ENCODE data around the gene CST6.
"Not testable (repeated sequence)": the region's sequence is repeated elsewhere in the genome, so short reads cannot be mapped to it uniquely, and the experiment has no call there.

CST6 gene

GRCh38 chr11:65987336-65987735, 24.5 kb upstream of the CST6 start:
- DNase-seq: no peak

GRCh38 chr11:65988791-65989592, 22.8 kb upstream of the CST6 start:
- DNase-seq: peak; percentile 80

DNA sequence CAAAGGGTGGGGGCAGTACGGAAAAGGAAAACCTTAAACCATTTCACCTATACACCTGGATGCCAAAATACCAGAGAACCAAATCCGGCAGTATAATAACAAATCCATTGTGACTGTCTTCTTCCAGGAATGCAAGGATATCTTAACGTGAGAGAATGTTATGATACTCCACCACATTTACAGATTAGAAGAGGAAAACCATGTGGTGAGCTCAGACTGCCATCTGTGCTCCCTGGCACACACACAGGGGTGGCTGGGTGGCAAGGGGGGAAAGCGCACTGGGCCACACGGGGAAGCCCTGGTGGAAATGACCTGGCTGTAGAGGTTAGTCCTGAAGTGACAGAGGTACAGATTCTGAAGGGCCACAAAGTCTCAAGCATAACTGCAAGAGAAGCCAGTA, 19.8 kb upstream of the CST6 start:
- DNase-seq: no peak

DNA sequence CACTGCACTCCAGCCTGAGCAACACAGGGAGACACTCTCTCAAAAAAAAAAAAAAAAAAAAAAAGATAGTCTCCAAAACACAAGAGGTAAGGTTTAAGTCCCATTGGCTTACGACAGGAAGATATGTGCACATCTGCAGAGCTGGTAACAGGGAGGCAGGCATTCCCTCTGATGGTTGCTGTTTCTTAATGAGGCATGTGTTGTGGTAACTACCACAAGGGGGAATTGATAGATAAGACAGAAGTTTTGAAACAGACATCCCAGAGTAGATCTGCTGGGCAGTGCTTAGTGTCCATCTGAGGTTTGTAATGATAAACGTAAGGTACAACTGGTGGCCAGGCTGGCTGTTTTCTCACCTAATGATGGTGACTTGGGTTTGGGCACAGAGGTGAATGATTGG, 14.5 kb upstream of the CST6 start:
- DNase-seq: no peak

DNA sequence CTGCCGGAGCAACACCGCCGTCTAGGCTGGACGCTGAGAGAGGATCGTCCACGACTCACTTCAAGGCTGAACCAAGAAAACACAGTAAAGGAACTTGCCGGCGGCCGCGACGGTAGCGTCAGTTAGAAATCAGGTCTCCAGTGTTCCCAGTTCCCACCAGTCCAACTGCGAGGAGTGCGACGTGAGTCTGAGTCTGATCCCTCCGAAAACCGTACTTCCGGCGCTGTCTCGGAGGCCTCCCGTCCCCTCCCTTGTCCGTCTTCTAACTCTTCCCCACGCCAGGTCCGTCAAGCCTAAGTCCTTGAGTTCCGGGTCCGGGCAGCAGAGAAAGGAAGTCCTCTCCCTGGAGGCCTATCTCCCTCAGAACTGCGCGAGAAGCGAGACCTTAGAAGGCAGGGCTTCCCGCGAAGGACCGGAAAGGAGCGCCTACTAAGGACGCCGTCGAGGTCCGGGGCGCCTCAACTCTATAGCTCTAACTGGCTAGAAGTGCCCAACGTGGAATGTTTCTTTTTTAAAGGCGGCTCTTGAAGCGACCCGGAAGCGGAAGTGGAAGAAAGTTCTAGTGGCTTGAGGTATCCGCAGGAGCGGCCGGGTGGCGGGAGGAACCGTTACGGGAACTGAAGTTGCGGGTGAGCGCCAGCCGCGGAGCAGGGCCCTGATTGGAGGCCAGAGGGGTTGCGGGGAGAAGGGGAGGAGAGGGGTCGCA, 9.7 kb upstream of the CST6 start, which contains the start of the genes BANF1 and EIF1AD:
Gene BANF1, plus strand, starts transcription at position 562 of the 706 bp plus-strand sequence. CDS start 748 bp downstream, outside the sequence.
Gene EIF1AD, minus strand, starts transcription at position 216 of the 706 bp plus-strand sequence. CDS start 1,768 bp downstream, outside the sequence.
- DNase-seq: peak; percentile 96

DNA sequence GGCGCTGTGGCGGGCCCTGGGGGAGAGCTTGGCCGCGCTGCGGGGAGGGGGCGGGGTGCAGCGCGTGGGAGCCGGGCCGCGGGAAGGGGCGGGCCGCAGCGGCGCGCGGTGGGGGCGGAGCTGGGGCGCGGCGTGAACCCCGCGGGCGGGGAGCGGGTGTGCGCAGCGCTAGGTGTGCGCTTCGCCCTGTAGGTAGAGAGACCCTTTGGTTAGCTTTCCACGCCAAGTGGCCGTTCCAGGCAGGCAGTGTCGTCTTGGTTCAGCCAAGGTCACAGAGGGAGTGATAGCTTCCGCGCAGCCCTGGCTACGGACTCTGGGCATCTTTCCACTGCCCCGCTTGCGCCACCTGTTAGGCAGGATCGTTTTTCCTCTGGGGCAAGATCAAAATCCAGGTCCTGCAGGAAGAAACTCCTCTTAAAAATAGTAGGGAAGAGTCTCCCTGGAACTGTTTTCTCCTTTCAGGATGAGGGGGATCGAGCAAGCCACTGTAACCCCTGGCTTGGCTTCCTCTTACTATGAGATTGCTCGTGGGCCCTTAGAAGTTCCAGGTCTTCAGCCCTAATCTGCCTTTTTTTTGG, 9.1 kb upstream of the CST6 start:
- DNase-seq: no peak

DNA sequence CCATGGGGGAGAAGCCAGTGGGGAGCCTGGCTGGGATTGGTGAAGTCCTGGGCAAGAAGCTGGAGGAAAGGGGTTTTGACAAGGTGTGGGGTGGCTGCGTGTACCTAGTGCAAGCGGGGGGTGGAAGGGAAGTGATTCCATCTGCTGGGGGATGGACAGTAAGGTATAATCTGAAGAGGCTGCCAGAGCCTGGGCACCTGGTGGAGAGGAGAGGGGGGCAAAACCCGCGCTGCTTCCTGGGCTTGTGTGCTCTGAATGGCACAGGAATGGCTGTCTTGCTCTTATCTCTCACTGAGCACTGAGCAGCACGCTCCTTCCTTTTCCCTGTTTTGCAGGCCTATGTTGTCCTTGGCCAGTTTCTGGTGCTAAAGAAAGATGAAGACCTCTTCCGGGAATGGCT, 8.5 kb upstream of the CST6 start:
- DNase-seq: no peak

GRCh38 chr11:66004186-66004585, 7.6 kb upstream of the CST6 start:
- no peak for DNase-seq

DNA sequence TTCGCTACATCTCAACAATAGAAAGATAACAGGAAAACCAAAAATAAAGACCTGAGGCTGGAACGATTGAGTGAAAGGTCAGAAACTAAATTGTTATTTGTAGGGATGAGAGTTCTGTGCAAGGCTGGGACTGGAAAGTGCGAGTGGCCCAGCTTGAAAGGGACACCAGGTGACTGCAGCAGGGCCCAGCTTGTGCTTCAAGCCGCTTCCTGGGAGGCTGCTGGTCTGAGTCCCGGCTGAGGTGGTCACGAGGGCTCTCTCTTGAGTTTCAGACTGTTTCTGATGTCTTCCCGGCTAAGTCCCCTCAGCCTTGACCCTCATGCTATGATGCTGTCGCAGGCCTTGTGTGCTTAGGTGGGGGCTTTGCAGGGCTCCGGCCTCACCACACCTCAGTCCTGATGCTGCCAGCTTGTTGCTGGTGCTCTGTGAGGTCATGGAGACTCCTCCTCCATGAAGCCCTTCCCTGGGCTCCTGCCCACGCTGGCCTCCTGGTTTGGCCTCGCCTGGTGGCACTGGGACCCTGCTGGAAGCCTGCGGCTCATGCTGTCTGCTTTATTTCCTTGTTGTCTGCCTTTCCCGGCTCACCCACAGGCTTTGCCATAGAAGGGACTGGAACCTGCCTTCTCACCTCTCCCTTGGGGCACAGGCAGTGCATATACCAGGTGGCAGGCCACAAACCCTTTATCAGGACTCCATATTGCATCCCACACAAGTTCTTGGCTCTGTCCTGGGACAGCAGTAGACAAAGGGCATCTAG, 5.5 kb upstream of the CST6 start:
- no peak for DNase-seq

DNA sequence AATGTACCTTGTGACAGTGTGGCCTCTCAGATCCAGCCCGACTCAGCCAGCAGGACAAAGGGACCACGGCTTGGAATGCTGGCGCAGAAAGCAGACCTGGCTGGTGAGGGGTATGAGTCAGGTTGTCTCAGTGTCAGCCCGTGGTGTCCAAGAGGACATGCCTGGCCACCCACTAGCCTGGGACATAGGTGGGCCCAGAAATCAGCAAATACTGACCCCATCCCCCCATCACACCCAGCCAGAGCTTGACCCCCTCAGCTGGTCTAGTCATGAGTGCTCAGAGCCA, 5.0 kb upstream of the CST6 start:
- no peak for DNase-seq

DNA sequence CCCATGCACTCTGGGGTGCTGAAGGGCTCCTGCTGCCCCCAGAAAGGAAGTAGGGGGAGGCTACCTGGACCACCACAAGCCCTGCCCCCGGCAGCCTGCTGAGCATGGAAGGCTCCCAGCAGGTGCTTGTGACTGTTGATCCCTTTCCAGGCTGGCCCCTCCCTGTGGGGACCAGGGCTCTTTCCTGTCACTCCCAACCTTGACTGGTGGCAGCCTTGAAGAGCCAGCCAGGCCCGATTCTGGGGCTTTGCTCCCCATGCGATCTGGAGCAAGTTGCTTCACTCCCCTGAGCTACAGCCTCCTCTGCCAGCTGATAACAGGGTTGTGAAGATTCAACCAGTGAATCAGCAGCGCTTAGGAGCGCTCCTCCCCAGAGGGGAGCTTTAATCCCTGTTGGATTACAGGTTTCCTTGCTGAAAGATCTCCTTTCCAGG, 4.6 kb upstream of the CST6 start:
- DNase-seq: no peak

DNA sequence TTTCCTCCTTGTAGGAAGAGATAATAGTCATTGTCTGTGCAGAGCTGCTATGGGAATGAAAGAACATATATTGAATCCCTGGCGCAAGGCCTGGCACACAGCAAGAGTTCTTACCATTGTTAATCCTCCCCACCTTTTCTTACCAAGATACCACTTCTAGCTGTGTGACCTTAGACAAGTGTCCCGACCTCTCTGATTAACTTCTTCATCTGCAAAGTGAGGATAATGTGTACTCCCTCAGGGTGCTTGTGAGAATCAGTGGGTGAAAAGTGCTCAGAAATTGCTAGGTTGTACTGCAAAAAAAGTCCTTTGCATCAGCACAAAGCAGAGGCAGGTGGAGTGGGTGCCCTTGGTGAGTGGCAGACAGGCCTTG, 3.7 kb upstream of the CST6 start:
- no peak for DNase-seq

- DNase-seq: no peak
Observed at GRCh38 chr11:66008468-66009101, 3.2 kb upstream of the CST6 start.

GRCh38 chr11:66010036-66010435, 1.8 kb upstream of the CST6 start:
- not testable (repeated sequence) for DNase-seq

- no peak for DNase-seq
Observed at GRCh38 chr11:66011239-66011784, 496 bp upstream of the CST6 start.

GRCh38 chr11:66012371-66012945, 650 bp downstream of the CST6 start:
- no peak for DNase-seq

DNA sequence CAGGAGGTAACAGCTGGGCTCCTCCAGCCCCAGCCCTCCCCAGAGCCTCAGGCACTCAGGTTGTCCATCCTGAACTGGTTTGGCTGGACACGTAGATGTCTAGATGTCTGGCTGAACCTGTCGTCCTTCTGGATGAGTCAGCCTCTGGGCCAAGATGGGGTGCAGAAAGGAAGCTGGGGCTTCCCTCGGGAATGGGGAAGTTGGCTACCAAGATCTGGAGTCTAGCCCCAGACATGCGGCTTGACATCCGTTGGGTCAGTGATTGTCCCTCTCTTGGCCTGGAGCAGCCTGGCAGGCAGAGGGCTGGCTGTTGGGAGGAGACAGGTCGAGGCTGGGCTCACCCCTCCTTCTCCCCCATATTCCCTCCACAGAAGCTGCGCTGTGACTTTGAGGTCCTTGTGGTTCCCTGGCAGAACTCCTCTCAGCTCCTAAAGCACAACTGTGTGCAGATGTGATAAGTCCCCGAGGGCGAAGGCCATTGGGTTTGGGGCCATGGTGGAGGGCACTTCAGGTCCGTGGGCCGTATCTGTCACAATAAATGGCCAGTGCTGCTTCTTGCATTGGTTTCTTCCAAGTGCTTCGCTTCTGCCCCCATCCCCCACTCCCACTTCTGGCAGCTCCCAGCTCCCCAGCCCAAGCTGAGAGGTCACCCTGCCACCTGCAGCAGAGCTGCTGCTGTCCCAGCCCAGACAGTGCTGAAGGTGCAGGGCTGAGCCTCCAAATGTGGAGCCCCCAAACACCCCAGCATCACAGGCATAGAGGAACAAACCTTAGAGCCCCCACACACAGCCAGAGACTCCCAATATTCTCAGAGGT, 1.3 kb downstream of the CST6 start:
- no peak for DNase-seq

DNA sequence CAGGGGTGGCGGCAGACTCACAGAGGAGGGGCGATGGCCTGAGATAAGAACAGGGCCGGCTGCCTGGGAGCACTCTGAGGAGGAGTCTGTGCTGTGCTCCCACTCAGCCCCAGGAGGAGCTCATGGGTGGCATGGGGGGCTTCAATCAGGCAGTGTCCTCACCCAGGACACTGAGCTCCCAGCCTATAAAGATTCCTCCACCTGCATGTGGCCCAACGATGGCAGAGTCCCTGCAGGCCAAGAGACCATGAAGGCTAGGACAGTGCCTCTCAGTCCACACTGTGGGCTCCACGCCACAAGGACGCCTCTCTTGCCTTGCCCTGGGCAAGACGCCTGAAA, 1.9 kb downstream of the CST6 start:
- DNase-seq: no peak

DNA sequence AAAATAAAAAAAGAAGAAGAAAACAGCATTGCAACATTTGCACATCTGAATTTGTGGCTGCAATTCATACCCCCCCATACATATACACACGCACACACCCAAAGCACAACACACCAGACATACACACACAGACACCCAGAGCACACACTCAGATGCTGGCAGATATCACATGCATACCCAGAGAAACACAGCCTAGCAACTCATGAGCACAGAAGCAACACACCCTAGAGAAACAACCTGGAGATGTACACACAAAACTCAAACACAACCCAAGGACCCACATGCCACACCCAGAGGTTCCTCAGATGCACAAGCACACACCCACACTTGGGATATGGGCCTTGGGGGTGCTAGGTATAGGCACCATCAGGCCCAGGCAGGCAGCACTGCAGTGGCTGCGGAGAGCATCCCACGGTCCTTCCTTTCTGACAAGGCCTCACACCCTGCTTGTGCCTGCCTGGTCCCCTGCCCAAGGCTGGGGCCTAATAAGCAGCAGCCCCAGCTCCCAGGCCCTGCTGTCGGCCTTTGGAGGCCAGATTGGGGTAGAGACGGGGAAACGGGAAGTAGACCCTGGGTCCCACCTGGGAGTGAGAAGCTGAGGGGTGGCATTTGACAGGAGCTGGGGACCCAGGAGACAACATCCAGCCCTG, 3.1 kb downstream of the CST6 start:
- DNase-seq: no peak

DNA sequence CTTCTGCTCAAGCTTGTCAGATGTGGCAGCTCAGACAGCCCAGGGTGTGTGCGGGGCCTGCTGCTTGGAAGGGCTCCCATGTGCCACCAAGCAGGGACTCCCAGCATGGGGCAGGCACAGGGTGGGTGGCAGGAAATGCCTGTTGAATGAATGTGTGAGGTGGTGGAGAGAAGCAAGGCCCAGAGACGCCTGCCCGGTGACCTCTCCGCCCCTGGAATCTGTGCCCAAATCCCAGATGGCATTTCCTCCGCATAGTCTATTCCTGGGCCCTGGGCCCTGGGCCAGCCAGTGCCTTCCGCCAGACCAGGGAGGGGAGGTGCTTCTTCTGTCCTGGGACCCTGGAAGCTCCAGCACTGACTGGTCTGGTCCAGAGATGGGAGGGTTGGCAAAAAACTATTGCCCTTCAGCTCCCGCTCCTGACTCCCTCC, 3.7 kb downstream of the CST6 start:
- no peak for DNase-seq
